ENCODE measurements around the gene SIDT1.

GRCh38 chr3:113495035-113495434 lies 37.3 kb upstream of the SIDT1 start:
- TF ChIP-seq CTCF (IDR thresholded peaks at IDR 0.05; ENCODE audit: insufficient read depth, low read length, poor library complexity, severe bottlenecking): peak; percentile 53
- TF ChIP-seq EZH2phosphoT487 (conservative IDR thresholded peaks at IDR 0.05; ENCODE audit: low read length): no peak

Data from SU-DHL-6 (cell line).